Measurements from ENCODE around the gene MRPL40. TPM values are rescaled to one million over a fixed set of nuclear protein-coding genes. Genes with fewer than 3 reads are reported as not detected.

MRPL40 gene
- total and polyA plus RNA-seq, 2 of the 13 experiments (the other 11 are each of a cell fraction or from before 2014, with no cell fraction given), result 42.7 to 79.7 TPM

- TF ChIP-seq ARID4A (CRISPR knock-in tag; IDR thresholded peaks at IDR 0.05; ENCODE audit: borderline replicate concordance) (peak; percentile 63; the same call in 1 of the 2 replicates), SALL2 (CRISPR knock-in tag; IDR thresholded peaks at IDR 0.05) (no peak), ZNF709 (CRISPR knock-in tag; IDR thresholded peaks at IDR 0.05) (peak; percentile 20; the same call in 1 of the 2 replicates), ZBTB7A (CRISPR knock-in tag; IDR thresholded peaks at IDR 0.05) (no peak), HOMEZ (CRISPR knock-in tag; IDR thresholded peaks at IDR 0.05; ENCODE audit: low read depth) (no peak), MED1 (CRISPR knock-in tag; IDR thresholded peaks at IDR 0.05) (no peak), TBL1XR1 (IDR thresholded peaks at IDR 0.05; ENCODE audit: borderline replicate concordance, low read length, partially characterized antibody) (no peak), SOX13 (IDR thresholded peaks at IDR 0.05) (no peak), SOX13 (CRISPR knock-in tag; conservative IDR thresholded peaks at IDR 0.05 in 1 of 2, IDR thresholded peaks at IDR 0.05 in 1 of 2) (peak in 1 of 2 experiments; percentile 10; a peak in 1 of 4 replicates), ZNF678 (CRISPR knock-in tag; IDR thresholded peaks at IDR 0.05) (no peak), ZNF326 (CRISPR knock-in tag; IDR thresholded peaks at IDR 0.05; ENCODE audit: borderline replicate concordance) (no peak), CHD2 (IDR thresholded peaks at IDR 0.05; ENCODE audit: low read depth, low read length) (no peak), TBX3 (IDR thresholded peaks at IDR 0.05; ENCODE audit: borderline replicate concordance) (no peak), JUN (CRISPR knock-in tag; IDR thresholded peaks at IDR 0.05) (no peak), SNAPC2 (CRISPR knock-in tag; IDR thresholded peaks at IDR 0.05) (0 out of 2 replicates have a peak, but pooled peaks have one; percentile 33), ZNF17 (CRISPR knock-in tag; IDR thresholded peaks at IDR 0.05) (no peak)
Observed at GRCh38 chr22:19430890-19431541, 1.3 kb upstream of the MRPL40 start (continued).
